ENCODE data around the gene COA3.

Gene COA3

GRCh38 chr17:42798383-42799380 is at the start of gene COA3, which contains the start of gene CNTD1:
Gene COA3, minus strand, starts transcription at chr17:42798704. Its CDS starts 23 bp downstream, at chr17:42798681.
Gene CNTD1, plus strand, starts transcription at chr17:42798861. Its CDS starts 207 bp downstream, at chr17:42799068.
- peak; percentile 89 for DNase-seq (ENCODE audit: low spot score)

GRCh38 chr17:42848093-42848492 is 49.6 kb upstream of the COA3 start:
- DNase-seq (ENCODE audit: low spot score), result no peak

GRCh38 chr17:42846594-42847280 is 48.2 kb upstream of the COA3 start:
- DNase-seq (ENCODE audit: low spot score), result no peak

- no peak for DNase-seq (ENCODE audit: low spot score)
Observed at GRCh38 chr17:42845918-42846593, 47.6 kb upstream of the COA3 start.

GRCh38 chr17:42845556-42845917 is 47.0 kb upstream of the COA3 start:
- no peak for DNase-seq (ENCODE audit: low spot score)

GRCh38 chr17:42844761-42845555 is 46.5 kb upstream of the COA3 start:
- DNase-seq (ENCODE audit: low spot score), result no peak

GRCh38 chr17:42844271-42844670 is 45.8 kb upstream of the COA3 start, which contains the start of gene AOC2:
Gene AOC2, plus strand, starts transcription at chr17:42844580. Its CDS starts 47 bp downstream, at chr17:42844627.
- DNase-seq (ENCODE audit: low spot score), result no peak

GRCh38 chr17:42843358-42843934 is 44.9 kb upstream of the COA3 start:
- DNase-seq (ENCODE audit: low spot score), result peak; percentile 79

- DNase-seq (ENCODE audit: low spot score), result no peak
Observed at GRCh38 chr17:42841975-42842685, 43.6 kb upstream of the COA3 start.

GRCh38 chr17:42835732-42836131 is 37.2 kb upstream of the COA3 start:
- no peak for DNase-seq (ENCODE audit: low spot score)

GRCh38 chr17:42833767-42834422 is 35.4 kb upstream of the COA3 start:
- DNase-seq (ENCODE audit: low spot score), result no peak

- DNase-seq (ENCODE audit: low spot score), result peak; percentile 90
Observed at GRCh38 chr17:42832934-42833766, 34.6 kb upstream of the COA3 start, which contains the start of gene PSME3. Gene PSME3, plus strand, starts transcription at chr17:42833397. Its CDS starts 235 bp downstream, at chr17:42833632.

- DNase-seq (ENCODE audit: low spot score), result no peak
Observed at GRCh38 chr17:42832213-42832933, 33.9 kb upstream of the COA3 start.

GRCh38 chr17:42830971-42831370 is 32.5 kb upstream of the COA3 start:
- no peak for DNase-seq (ENCODE audit: low spot score)

GRCh38 chr17:42827472-42827871 is 29.0 kb upstream of the COA3 start:
- no peak for DNase-seq (ENCODE audit: low spot score)

GRCh38 chr17:42821176-42821575 is 22.7 kb upstream of the COA3 start:
- no peak for DNase-seq (ENCODE audit: low spot score)

GRCh38 chr17:42819939-42820535 is 21.5 kb upstream of the COA3 start:
- DNase-seq (ENCODE audit: low spot score), result peak; percentile 53

GRCh38 chr17:42818379-42818778 is 19.9 kb upstream of the COA3 start:
- no peak for DNase-seq (ENCODE audit: low spot score)
